HepG2 (cell line): ENCODE results near the gene LDAF1. TPM values are rescaled to one million over a fixed set of nuclear protein-coding genes. Genes with fewer than 3 reads are reported as not detected.

Experiments used
- ATAC-seq: fragments of 200-7000 bp; cut with Tn5 transposase; 3 replicates; pipeline ENCODE4 v1.9.1; 2020; ENCODE audit warnings: mild to moderate bottlenecking, moderate library complexity
- BruUV-seq: library from RNA; stranded (reverse); fragments of 400-500 nt; replicated peaks from 2 replicates; lab custom pipeline; 2021; lab: Mats Ljungman, UMichigan
- CTCF ChIA-PET: fragments of 300-600 bp; formaldehyde crosslinking; extraction: SDS; loops from one replicate; lab custom pipeline; 2021; ENCODE audit warnings: low total read pairs, inconsistent platforms, low intra/inter-chr PET ratio; lab: Yijun Ruan, JAX
- POLR2A ChIA-PET: fragments of 350-600 bp; sonication (Branson Sonifier 250); formaldehyde crosslinking; loops from one replicate; lab custom pipeline; 2020; ENCODE audit warnings: antibody characterized with exemption, inconsistent platforms; lab: Yijun Ruan, JAX
- DNase-seq: peaks from one replicate; pipeline ENCODE4 v3.0.0-alpha.2; 2015; ENCODE audit warnings: low spot score
- FAIRE-seq: peaks from 3 replicates; lab custom pipeline; 2011; peaks lifted over from hg19 to GRCh38; lab: Jason Lieb, UNC
- H2AFZ ChIP-seq: one replicate; pipeline ENCODE4 v1.6.1; 2011; ENCODE audit warnings: low read length, inconsistent platforms
- H3K27ac ChIP-seq: fragments of 300-600 bp; 3 replicates; pipeline ENCODE4 v1.8.0; 2011; ENCODE audit warnings: mixed run types, mild to moderate bottlenecking, mixed read lengths, low read length, inconsistent platforms; ENCODE audit not compliant: insufficient read depth; ENCODE audit errors: extremely low read length
- H3K27me3 ChIP-seq, 2 experiments: fragments of 200-600 bp in 1 of 2; 2 replicates in 1 of 2; 3 replicates in 1 of 2; pipeline versions ENCODE4 v1.6.0 to v1.8.0; 2011; ENCODE audit warnings: low read length in 2 of 2, mild to moderate bottlenecking in 2 of 2, moderate library complexity in 2 of 2, inconsistent platforms in 1 of 2; ENCODE audit not compliant: insufficient read depth in 2 of 2, control insufficient read depth in 1 of 2
- H3K36me3 ChIP-seq, 2 experiments: fragments of 200-600 bp in 1 of 2; replicated peaks in 1 of 2; 2 replicates in 1 of 2; 3 replicates in 1 of 2; pipeline versions ENCODE4 v1.5.1 to v1.8.0; 2011; ENCODE audit warnings: low read length in 2 of 2, inconsistent platforms in 1 of 2; ENCODE audit not compliant: insufficient read depth in 2 of 2, control insufficient read depth in 1 of 2
- H3K4me1 ChIP-seq: 2 replicates; pipeline ENCODE4 v1.5.1; 2012; ENCODE audit warnings: low read length, inconsistent platforms; ENCODE audit not compliant: insufficient read depth
- H3K4me2 ChIP-seq: 2 replicates; pipeline ENCODE4 v1.6.0; 2011; ENCODE audit warnings: low read depth, low read length, inconsistent platforms
- H3K4me3 ChIP-seq, 3 experiments: fragments of 200-600 bp in 1 of 3; sonication (generic), shearing (Covaris generic) in 1 of 3; replicated peaks in 1 of 3; 2 replicates each; pipeline ENCODE4 v1.5.1; 2011 to 2016; ENCODE audit warnings: low read length in 3 of 3, inconsistent platforms in 2 of 3, low read depth in 2 of 3, mild to moderate bottlenecking in 2 of 3, control low read depth in 1 of 3, mixed read lengths in 1 of 3; ENCODE audit not compliant: insufficient read depth in 1 of 3
- H3K79me2 ChIP-seq: one replicate; pipeline ENCODE4 v1.6.1; 2011; ENCODE audit warnings: low read length, inconsistent platforms; ENCODE audit not compliant: insufficient read depth
- H3K9ac ChIP-seq: 2 replicates; pipeline ENCODE4 v1.6.0; 2011; ENCODE audit warnings: mild to moderate bottlenecking, low read depth, low read length, inconsistent platforms; ENCODE audit not compliant: insufficient read depth
- H3K9me3 ChIP-seq: 2 replicates; pipeline ENCODE4 v1.5.1; 2012; ENCODE audit warnings: mild to moderate bottlenecking, low read length
- H4K20me1 ChIP-seq: 2 replicates; pipeline ENCODE4 v1.6.0; 2011; ENCODE audit warnings: inconsistent platforms, mild to moderate bottlenecking, low read length, moderate library complexity; ENCODE audit not compliant: insufficient read depth
- ARID5B ChIP-seq: IDR thresholded peaks from 2 replicates; pipeline ENCODE4 v1.4.0; 2020; ENCODE audit warnings: mild to moderate bottlenecking, missing genetic modification reagents
- ARNT2 ChIP-seq: sonication (generic); formaldehyde crosslinking; IDR thresholded peaks from 2 replicates; pipeline ENCODE4 v1.8.0; 2022; ENCODE audit warnings: mild to moderate bottlenecking, low read depth, missing genetic modification reagents, moderate library complexity
- JUND ChIP-seq: sonication (generic); formaldehyde crosslinking; IDR thresholded peaks from 2 replicates; pipeline ENCODE4 v1.8.0; 2022; ENCODE audit warnings: mild to moderate bottlenecking, missing genetic modification reagents
- KDM3A ChIP-seq: IDR thresholded peaks from 2 replicates; pipeline ENCODE4 v1.6.1; 2018; ENCODE audit warnings: low read depth, missing compliant biosample characterization
- ZBTB7B ChIP-seq: sonication (generic); formaldehyde crosslinking; IDR thresholded peaks from 2 replicates; pipeline ENCODE4 v1.4.0; 2020; ENCODE audit warnings: missing genetic modification reagents
- ZFP82 ChIP-seq: sonication (generic); formaldehyde crosslinking; IDR thresholded peaks from 2 replicates; pipeline ENCODE4 v1.5.1; 2020; ENCODE audit warnings: mild to moderate bottlenecking, missing genetic modification reagents, borderline replicate concordance
- ZNF552 ChIP-seq: sonication (generic); formaldehyde crosslinking; IDR thresholded peaks from 2 replicates; pipeline ENCODE4 v1.9.0; 2022; ENCODE audit warnings: missing genetic modification reagents, mild to moderate bottlenecking, borderline replicate concordance
- ZNF660 ChIP-seq: sonication (generic); formaldehyde crosslinking; IDR thresholded peaks from 2 replicates; pipeline ENCODE4 v1.5.1; 2020; ENCODE audit warnings: mild to moderate bottlenecking, low read depth, missing genetic modification reagents, borderline replicate concordance
- WGBS: methylation state at CpG from one replicate; pipeline ENCODE4 v1.1.6; 2017; ENCODE audit warnings: low lambda C conversion rate; 5-methylcytosine and 5-hydroxymethylcytosine counted together
- in situ Hi-C: cut with HindIII; loops from 2 replicates; pipeline ENCODE4 v1.10.0; 2017; ENCODE audit warnings: low pct_unique_long_range_greater_than_20kb; ENCODE audit not compliant: extremely low pct_ligation_motif_present
- intact Hi-C: fragments of 100-400 bp; cut with micrococcal nuclease; formaldehyde crosslinking; loops from one replicate; pipeline ENCODE4 v1.10.0; 2022; ENCODE audit not compliant: unreplicated experiment
- polyA plus RNA-seq, 8 experiments: library from polyadenylated mRNA; depleted of rRNA in 3 of 8; stranded (reverse) in 7 of 8; unstranded in 1 of 8; fragments of >200 nt; fragmentation: Illumina TruSeq in 4 of 8; extraction: Trizol in 4 of 8; gene quantifications; 2 replicates each; pipeline versions ENCODE4 v1.2.1 to v1.2.3, GENCODE V29; 2011 to 2016; ENCODE audit warnings: low read depth in 4 of 8, missing spikeins in 1 of 8, mixed read lengths in 1 of 8; ENCODE audit not compliant: insufficient read depth in 1 of 8
- total RNA-seq, 5 experiments: library from RNA; depleted of rRNA; stranded (reverse); fragments of >200 nt; fragmentation: Illumina TruSeq; extraction: Trizol; gene quantifications; 2 replicates each; pipeline ENCODE4 v1.2.3, GENCODE V29; 2016; ENCODE audit warnings: low read depth in 1 of 5
- TF ChIP-seq, protein P1 (sequence below): sonication (generic); formaldehyde crosslinking; IDR thresholded peaks from 2 replicates; pipeline ENCODE4 v1.5.1; 2020; ENCODE audit warnings: mild to moderate bottlenecking, missing genetic modification reagents

LDAF1 gene
- total and polyA plus RNA-seq, 2 of the 13 experiments (the other 11 are each of a cell fraction or from before 2014, with no cell fraction given), result 6.3 to 7.5 TPM

GRCh38 chr16:21217121-21217520 is 58.6 kb downstream of the LDAF1 start:
- H3K4me1 ChIP-seq, result peaks cover 22% of the 10 kb centered on the region
- in situ Hi-C loops, result no loop called here

More at GRCh38 chr16:21217121-21217520, 58.6 kb downstream of the LDAF1 start:
- no peak overlapping the region for H2AFZ ChIP-seq
- no TSS peak for BruUV-seq
- H3K9ac ChIP-seq, result no peak overlapping the region
- CTCF ChIA-PET, result no interaction called here
- no peak overlapping the region for H3K4me3 ChIP-seq
- no peaks in the 10 kb centered on the region for H3K79me2 ChIP-seq
- FAIRE-seq, result no peak
- H3K9me3 ChIP-seq, result no peaks in the 10 kb centered on the region
- POLR2A ChIA-PET, result no interaction called here
- no peak overlapping the region for H3K27ac ChIP-seq
- no peak for ATAC-seq
- H3K4me2 ChIP-seq, result no peak overlapping the region
- H3K27me3 ChIP-seq, result no peaks in the 10 kb centered on the region; a peak in 2 of 5 replicates
- intact Hi-C loops, result no loop called here
- WGBS, result 54% methylated on average over 2 of the region's 2 CpGs
- no peaks in the 10 kb centered on the region for H4K20me1 ChIP-seq
- DNase-seq, result no peak
- TF ChIP-seq, protein P1, sequence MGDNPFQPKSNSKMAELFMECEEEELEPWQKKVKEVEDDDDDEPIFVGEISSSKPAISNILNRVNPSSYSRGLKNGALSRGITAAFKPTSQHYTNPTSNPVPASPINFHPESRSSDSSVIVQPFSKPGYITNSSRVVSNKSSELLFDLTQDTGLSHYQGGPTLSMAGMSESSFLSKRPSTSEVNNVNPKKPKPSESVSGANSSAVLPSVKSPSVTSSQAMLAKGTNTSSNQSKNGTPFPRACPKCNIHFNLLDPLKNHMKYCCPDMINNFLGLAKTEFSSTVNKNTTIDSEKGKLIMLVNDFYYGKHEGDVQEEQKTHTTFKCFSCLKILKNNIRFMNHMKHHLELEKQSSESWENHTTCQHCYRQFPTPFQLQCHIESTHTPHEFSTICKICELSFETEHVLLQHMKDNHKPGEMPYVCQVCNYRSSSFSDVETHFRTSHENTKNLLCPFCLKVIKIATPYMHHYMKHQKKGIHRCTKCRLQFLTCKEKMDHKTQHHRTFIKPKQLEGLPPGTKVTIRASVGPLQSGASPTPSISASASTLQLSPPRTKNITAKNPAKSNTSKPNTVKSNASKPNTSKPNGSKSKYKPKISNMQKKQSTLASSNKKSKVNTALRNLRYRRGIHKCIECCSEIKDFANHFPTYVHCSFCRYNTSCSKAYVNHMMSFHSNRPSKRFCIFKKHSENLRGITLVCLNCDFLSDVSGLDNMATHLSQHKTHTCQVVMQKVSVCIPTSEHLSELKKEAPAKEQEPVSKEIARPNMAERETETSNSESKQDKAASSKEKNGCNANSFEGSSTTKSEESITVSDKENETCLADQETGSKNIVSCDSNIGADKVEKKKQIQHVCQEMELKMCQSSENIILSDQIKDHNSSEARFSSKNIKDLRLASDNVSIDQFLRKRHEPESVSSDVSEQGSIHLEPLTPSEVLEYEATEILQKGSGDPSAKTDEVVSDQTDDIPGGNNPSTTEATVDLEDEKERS (CRISPR knock-in tag), result no peak
- TF ChIP-seq ARNT2 (CRISPR knock-in tag) (no peak), KDM3A (no peak), ZBTB7B (CRISPR knock-in tag) (no peak), ZNF660 (no peak), ZNF552 (CRISPR knock-in tag) (no peak), ZFP82 (CRISPR knock-in tag) (no peak), ARID5B (no peak), JUND (CRISPR knock-in tag) (no peak)
- no peaks in the 10 kb centered on the region for H3K36me3 ChIP-seq
